GM12801 (cell line): ENCODE results near the gene CDC14A.

Source experiments
- TF ChIP-seq, protein P1 (sequence below): IDR thresholded peaks from one replicate; pipeline ENCODE4 v1.5.1; 2011; ENCODE audit warnings: control low read depth; ENCODE audit not compliant: insufficient read length; ENCODE audit errors: extremely low read depth

CDC14A gene

GRCh38 chr1:100479620-100480338 lies 127.5 kb downstream of the CDC14A start:
- TF ChIP-seq, protein P1, sequence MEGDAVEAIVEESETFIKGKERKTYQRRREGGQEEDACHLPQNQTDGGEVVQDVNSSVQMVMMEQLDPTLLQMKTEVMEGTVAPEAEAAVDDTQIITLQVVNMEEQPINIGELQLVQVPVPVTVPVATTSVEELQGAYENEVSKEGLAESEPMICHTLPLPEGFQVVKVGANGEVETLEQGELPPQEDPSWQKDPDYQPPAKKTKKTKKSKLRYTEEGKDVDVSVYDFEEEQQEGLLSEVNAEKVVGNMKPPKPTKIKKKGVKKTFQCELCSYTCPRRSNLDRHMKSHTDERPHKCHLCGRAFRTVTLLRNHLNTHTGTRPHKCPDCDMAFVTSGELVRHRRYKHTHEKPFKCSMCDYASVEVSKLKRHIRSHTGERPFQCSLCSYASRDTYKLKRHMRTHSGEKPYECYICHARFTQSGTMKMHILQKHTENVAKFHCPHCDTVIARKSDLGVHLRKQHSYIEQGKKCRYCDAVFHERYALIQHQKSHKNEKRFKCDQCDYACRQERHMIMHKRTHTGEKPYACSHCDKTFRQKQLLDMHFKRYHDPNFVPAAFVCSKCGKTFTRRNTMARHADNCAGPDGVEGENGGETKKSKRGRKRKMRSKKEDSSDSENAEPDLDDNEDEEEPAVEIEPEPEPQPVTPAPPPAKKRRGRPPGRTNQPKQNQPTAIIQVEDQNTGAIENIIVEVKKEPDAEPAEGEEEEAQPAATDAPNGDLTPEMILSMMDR: no peak

GRCh38 chr1:100481303-100481702 lies 129.0 kb downstream of the CDC14A start:
- TF ChIP-seq, protein P1: no peak

GRCh38 chr1:100482167-100482566 lies 129.9 kb downstream of the CDC14A start:
- TF ChIP-seq, protein P1: no peak

DNA sequence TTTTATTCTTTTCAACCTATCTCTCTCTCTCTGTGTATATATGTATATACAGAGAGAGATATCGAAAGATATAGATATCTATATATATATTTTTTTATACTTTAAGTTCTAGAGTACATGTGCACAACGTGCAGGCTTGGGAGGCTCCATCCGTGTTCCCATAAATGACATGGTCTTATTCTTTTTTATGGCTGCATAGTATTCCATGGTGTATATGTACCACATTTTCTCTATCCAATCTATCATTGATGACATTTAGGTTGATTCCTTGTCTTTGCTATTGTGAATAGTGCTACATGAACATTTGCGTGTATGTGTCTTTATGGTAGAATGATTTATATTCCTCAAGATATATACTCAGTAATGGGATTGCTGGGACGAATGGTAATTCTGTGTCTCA lies 130.4 kb downstream of the CDC14A start:
- TF ChIP-seq, protein P1: no peak

DNA sequence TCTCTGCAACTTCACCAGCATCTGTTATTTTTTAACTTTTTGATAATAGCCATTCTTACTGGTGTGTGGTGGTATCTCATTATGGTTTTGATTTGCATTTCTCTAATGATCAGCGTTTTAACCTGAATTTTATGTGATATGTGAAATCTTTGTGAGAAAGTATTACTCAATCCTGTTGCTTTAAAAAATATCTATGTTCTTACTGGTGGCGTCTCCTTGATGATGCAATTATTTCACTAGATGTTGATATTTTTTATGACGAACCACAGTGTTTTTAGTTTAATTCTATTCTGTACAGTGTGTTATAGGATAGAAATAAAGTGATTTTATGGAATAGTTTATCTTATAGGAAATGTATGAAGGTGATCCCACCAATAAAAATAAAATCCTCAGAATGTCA lies 130.9 kb downstream of the CDC14A start:
- TF ChIP-seq, protein P1: no peak

DNA sequence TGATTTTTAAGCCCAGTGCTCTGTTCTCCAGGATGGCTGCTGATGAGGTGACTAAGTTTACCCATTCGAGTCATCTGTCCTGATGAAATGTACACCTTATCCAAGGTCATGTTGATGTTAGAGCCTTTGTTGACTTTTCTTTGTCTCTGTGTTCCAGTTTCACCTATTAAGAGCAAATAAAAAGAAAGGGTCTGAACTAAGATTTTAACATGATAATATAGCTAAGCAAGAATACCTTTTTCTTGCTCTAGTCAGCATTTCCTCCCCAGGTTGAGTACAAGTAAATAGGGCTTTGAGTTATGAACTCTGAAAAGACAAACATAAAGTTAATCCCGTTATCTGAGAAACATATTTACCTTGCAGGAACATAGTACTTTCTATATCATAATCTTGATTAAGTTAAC lies 133.6 kb downstream of the CDC14A start:
- TF ChIP-seq, protein P1: no peak

- TF ChIP-seq, protein P1: no peak
These were observed 142.2 kb downstream of the CDC14A start for GRCh38 chr1:100494393-100495084.
